HG02970 (cell line): ENCODE data around the gene PYM1.
"Not testable (repeated sequence)": the region's sequence is repeated elsewhere in the genome, so short reads cannot be mapped to it uniquely, and the experiment has no call there.

Experiments
- ATAC-seq: cut with Tn5 transposase; IDR thresholded peaks from one replicate; pipeline ENCODE4 v1.9.1; 2021; ENCODE audit warnings: mild to moderate bottlenecking, moderate library complexity, moderate number of reproducible peaks; ENCODE audit not compliant: unreplicated experiment, low FRiP score

Gene PYM1

GRCh38 chr12:55915482-55915859 lies 12.2 kb downstream of the PYM1 start:
- ATAC-seq: no peak

- no peak for ATAC-seq
Measured at GRCh38 chr12:55912908-55913307, 14.8 kb downstream of the PYM1 start.

- no peak for ATAC-seq
Measured at GRCh38 chr12:55909513-55909884, 18.2 kb downstream of the PYM1 start.

- no peak for ATAC-seq
Measured at GRCh38 chr12:55908726-55909512, 18.8 kb downstream of the PYM1 start.

DNA sequence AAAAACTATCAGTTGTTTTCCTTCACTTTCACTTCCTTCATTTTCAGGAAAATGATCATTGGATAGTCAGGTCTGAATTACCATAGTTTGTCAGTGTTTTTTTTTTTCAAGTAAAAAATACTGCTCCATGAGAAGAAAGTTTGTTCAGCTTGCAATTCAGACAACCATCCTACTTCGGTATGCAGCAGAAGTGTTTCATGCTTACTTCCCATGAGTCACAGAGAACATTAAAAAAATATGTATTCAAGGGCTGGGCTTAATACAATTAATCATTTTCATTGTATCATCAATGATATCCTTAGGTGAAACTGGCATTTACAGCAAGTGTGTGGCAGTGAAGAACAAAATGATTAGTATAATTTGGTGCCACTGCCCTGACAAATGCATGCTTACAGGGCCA lies 21.6 kb downstream of the PYM1 start:
- no peak for ATAC-seq

DNA sequence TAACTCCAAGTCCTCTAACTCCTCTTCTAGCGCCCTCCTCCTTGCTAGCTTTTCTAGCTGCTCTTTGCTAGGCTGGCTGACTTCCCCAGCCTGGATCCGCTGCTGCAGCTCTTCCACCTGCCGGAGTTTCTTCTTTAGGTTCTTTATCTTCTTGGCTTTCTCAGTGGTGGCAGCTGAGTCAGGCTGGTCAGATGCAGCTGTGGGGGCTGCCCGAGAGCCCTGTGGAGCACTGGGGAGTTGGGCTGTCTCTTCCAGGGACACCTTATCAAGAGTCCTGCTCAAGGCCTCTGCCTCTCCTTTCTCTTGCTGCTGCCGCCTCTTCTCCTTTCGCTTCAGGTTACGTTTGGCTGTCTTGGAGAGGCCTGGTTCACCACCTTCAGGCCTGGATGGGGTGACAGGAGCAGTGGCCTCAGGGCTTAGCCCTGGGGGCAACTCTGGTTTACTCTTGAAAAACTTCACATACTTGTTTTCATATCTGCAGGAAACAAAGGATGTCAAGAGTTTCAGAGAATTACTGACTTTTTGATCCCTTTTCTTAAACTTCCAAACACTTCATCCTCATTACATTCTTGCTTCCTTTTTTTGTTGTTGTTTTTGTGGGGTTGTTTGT lies 25.7 kb downstream of the PYM1 start:
- no peak for ATAC-seq

GRCh38 chr12:55899082-55899481 lies 28.6 kb downstream of the PYM1 start:
- no peak for ATAC-seq

- ATAC-seq: no peak
Measured at GRCh38 chr12:55893723-55894122, 34.0 kb downstream of the PYM1 start.

DNA sequence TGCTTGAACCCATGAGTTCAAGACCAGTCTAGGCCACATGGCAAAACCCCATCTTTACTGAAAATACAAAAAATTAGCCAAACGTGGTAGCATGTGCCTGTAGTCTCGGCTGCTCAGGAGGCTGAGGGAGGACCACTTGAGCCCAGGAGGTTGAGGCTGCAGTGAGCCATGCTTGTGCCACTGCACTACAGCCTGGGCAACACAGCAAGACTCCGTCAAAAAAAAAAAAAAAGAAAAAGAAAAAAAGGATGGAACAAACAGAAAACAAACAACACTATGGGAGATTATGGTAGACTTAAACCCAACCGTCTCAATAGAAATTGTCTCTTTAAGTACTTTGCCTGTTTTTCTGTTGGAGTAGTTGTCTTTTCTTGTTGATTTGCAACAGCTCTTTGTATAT lies 36.4 kb downstream of the PYM1 start:
- no peak for ATAC-seq

DNA sequence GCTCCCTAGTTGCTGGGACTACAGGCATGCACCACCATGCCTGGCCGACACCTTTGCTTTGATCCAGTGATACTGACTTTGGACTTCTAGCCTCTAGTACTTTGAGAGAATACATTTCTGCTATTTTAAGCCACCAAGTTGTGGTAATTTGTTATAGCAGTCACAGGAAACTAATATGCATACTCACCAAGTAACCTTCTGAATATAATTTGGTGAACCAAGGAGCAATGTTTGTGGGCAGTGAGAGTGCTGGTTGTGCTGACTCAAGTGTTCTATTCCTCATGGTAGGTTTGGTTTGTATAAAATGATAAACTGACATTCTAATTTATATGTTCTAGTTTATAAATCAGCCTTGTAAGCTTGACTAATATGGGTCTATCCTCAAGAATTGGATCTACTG lies 42.6 kb downstream of the PYM1 start:
- ATAC-seq: no peak

DNA sequence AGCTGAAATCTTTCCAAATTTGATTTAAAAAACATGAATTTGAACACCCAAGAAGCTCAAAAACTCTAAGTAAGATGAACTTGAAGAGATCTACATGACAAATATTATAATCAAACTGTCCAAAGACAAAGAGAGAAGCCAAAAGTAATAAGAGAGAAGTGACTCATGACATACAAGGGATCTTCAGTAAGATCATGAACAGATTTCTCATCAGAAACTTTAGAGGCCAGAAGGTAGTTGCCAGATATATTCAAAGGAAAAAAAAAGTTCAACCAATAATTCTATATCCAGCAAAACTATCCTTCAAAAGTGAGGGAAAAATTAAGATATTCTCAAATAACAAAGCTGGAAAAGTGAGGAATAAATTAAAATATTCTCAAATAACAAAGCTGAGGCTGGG lies 49.9 kb downstream of the PYM1 start:
- ATAC-seq: no peak

GRCh38 chr12:55875704-55876467 lies 51.8 kb downstream of the PYM1 start:
- ATAC-seq: no peak

DNA sequence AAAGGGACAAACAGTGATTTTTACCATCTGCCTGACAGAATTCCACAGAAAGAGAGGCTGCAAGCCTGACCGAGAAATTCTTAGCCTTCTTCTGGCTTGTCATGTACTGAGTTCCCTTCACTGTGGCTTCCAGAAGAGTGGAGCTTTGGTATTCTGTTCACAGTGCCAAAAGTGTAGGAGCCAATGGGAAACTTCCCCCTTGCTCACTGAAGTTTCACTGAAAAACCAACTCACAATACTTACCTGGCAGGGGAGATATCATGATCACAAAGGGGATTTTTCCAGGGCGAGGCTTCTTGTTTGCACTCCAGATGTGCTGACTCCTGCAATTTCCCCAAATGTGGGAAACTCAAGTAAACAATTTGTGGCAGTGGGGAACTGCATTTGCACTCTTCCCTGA lies 53.3 kb downstream of the PYM1 start:
- ATAC-seq: no peak

- not testable (repeated sequence) for ATAC-seq
Measured at GRCh38 chr12:55866454-55867004, 61.2 kb downstream of the PYM1 start.

DNA sequence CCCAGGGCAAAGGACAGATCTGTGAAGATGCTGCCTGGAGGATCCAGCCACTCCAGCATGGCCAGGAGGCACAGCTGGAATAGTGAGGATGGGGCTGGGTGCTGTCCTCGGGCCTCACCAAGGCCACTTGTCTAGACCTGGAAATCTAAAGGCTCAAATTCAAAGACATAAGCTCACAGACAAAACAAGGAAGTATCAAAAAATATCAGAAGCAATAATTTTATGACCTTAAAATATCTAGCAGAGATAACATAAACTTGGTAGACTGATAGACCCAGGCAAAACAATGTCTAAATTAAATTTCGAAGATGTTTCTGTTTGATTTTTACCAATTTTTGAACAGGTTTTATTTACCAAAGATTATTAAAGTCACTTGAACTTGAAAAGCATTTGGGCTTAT lies 62.4 kb downstream of the PYM1 start:
- ATAC-seq: no peak

- not testable (repeated sequence) for ATAC-seq
Measured at GRCh38 chr12:55862931-55863330, 64.8 kb downstream of the PYM1 start.

GRCh38 chr12:55862286-55862685 lies 65.4 kb downstream of the PYM1 start:
- no peak for ATAC-seq

GRCh38 chr12:55861871-55862270 lies 65.8 kb downstream of the PYM1 start:
- no peak for ATAC-seq

GRCh38 chr12:55861396-55861795 lies 66.3 kb downstream of the PYM1 start:
- ATAC-seq: no peak

GRCh38 chr12:55852740-55853139 lies 75.0 kb downstream of the PYM1 start:
- no peak for ATAC-seq
